ENCODE measurements around the gene COMMD2.
A peak's percentile ranks its signal among the peaks of the same experiment; 100 is the strongest.

The COMMD2 gene

DNA sequence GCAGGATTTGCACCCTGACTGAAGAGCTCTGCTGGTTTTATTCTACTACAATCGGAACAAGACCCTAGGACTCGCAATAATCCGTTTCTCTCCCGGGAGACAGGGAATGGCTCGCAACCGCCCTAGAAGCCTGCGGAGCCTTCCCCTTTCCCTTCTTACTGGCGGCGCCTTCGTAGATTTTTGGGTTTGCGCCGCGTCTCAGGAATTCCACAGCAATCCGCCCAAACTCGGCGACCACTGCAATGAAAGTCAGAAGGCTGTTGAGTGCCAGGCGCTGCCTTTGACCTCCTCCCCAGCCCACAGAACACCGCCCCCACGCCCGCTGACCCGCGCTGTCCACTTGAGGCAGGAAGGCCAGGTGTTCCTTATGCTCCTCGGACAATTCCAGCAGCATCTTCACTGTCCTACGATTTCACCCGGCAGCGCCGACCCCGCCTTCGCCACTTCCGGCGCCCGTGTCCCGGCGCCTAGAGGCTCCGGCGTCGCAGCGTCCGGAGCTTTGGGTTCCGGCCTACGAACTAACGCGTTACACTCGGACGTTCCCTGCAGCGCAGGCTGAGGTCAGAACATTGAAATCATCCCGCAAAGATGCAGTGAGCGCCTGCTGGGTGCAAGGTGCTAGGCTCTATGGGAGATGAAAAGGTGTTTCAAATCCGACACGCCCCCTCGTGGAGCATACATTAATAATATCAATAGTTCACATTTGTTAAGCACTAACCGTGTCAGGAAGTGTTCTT, at the start of gene COMMD2:
TSS of gene COMMD2 (minus strand) at position 439 of the 737 bp plus-strand sequence. CDS start at position 394, 45 bp downstream.
- peak; percentile 85 for DNase-seq

DNA sequence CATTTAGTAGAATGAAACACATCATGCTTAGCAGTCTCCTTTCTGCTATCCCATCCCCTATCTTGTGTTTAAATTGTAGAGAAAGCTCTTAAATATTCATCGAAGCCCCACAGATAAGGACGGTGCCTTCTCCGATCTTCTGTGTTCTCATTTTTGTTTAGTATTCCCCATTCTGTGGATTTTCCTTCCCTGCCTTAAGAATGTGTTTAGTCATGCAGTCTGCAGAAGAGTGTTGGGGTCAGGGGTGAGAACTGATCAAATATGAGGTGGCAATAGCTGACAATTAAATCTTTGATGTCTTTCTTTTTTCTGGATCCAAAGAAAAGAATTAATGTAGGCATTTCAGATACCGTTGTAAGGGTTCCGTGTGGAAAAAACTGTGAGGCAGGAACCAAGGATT, 49.4 kb upstream of the COMMD2 start:
- DNase-seq, result no peak

DNA sequence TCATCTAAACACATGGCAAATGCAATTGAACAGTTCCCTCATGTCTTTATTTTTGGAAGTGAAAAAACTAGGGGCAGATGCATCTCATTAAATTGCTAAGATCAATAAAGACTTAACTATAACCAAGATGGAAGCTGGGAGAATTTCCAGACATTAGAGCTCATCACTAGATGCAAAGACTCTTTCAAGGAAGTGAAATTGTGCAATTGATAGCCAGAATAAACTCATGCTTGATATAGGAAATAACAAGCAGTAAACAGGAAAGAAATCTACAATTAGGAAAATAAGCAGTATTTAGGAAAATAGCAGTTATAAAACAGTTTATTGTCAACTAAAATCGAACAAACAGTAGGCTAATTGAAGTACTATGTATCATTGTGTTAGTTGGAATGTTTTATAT, 48.9 kb upstream of the COMMD2 start:
- DNase-seq, result no peak

DNA sequence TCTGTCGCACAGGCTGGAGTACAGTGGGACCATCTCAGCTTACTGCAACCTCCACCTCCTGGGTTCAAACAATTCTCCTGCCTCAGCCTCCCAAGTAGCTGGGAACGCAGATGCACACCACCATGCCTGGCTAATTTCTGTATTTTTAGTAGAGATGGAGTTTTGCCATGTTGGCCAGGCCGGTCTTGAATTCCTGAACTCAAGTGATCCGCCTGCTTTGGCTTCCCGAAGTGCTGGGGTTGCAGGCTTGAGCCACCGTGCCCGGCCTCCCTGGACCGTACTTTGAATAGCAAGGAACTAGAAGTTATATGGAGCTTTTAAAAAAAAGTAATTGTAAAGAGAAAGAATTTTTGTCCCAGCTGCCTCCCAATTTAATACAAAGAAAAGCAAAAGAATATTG, 48.4 kb upstream of the COMMD2 start:
- no peak for DNase-seq

DNA sequence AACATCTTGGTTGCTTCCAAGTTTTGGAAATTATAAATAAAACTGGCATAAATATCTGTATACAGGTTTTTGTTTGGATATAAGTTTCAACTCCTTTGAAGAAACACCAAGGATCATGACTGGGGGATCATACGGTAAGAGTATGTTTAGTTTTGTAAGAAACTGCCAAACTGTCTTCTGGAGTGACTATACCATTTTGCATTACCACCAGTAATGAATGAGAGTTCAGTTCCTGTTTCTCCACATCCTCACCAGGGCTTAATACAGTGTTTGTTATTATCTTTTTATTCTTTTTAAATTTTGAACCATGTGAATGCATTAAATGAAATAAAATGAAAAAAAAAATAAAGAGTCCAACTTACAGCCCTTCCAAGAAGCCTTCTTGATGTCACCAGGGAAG, 43.7 kb upstream of the COMMD2 start:
- DNase-seq, result no peak

DNA sequence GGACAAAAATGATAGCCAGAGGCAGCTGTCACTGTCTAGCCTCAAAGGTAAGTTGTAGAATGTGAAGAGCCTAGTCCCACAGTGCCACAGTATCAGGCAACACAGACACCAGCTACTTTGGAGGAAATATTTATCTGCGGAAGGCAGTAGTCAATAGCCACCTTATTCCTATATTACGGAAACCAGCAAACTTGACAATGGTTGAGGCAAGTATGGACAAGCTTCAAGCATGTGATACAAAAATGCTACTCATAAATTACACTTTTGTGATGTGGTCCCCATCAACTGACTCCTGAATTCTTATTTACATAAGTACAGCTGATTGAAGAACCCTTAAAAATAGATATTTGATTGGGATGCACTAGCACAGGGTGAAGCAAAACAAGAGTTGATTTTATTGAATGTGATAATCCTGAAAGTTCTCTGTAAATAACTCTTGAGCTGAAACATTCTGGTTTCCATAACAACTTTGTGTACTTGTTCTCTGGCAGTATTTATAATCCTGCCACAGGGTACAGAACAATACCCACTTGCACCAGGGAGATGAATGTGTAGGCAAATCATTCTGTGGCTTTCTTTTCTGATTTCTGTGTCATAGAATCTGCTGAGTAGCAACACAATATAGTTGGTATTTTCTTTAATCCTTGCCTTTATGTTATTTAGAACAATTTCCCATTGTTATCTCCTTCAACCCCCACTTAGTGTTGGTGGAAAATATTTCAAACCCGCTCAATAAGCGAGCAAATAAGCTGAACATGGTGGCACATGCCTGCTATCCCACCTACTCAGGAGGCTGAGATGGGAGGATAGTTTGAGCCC, 40.4 kb upstream of the COMMD2 start, which contains the start of gene ANKUB1:
TSS of gene ANKUB1 (minus strand) at position 103 of the 819 bp plus-strand sequence. CDS start 188 bp downstream, outside the sequence.
- DNase-seq, result no peak

DNA sequence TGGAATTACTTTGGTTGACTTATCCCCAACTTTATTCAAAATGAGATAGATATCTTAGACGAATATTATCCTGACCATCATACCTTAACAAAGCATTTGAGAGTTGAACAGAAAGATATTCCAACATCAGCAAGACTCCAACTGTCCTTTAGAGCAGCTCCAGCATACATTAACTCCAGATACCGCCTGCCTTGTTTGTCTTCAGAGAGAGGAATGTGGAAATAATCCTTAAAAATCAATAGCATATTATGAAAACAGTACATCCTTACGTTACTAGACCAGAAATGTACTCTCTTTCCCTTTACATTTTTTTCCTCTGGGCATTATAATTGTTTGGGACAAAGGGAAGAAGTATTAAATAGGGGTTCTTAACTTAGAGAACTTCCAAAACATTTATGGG, 38.4 kb upstream of the COMMD2 start:
- DNase-seq, result no peak

DNA sequence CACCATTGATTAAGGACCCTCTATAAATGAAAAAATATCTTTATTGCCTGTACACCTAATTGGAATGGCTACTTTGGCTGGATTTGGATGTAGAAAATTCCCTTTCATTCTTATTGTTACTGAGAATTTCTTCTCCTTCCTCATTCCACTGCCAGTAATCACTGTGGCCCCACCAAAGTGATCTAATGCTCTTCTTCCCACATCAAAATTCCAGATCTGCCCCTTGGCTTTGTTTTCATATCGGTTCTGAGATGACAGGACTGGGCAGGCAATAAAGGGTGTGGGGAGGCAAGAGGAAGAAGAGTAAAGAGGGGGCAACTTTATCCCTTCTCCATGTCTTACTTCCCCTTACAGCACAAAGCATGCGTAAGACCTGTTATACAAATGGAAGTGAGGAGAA, 38.0 kb upstream of the COMMD2 start:
- DNase-seq, result peak; percentile 24

DNA sequence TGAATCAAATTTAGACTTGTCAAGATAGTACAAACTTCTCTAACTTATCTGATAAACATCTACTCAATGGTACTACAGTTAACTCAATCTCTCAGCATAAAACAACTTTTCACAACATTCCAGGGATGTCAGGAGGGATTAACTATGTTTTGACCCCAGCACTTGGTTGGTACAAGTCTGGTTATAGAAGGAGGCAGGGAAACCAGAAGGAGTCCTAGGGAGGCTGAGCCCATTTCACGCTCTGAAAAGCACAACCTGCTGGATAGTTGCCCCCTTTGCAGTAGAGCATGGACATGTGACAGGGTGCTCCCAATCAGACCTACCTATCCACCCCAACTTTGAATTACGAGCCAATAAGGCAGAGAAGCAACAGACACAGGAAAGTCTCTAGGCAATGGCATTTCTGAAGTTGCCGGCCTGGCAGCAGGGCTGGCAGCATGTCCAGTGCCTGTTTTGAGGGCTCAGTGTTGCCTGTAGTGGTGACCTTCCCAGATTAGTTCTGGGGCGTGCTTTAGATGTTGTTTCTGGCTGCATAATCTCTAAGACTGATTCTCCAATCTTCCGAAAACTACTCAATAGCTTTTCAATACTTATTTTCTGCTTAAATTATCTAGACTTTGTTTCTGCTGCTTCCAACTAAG, 31.9 kb upstream of the COMMD2 start:
- DNase-seq, result peak; percentile 70

DNA sequence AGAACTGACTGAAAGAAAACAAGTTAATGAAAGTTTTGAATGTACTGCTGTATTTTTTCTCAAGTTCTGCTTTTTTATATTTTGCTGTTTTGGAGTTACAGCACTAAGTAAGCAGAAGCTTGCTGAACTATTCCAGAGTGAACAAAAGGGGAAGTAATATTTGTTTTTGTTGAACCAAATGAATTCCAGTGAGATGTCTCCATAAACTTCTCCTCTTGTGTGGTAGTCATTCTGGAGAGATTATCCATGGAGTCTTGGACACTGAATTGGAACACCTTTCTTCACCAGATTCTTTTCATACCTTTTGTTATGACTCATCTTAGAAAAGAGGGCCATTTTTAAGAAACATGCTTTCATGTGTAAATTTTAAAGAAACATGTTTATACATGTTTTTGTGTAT, 31.3 kb upstream of the COMMD2 start:
- peak; percentile 85 for DNase-seq

DNA sequence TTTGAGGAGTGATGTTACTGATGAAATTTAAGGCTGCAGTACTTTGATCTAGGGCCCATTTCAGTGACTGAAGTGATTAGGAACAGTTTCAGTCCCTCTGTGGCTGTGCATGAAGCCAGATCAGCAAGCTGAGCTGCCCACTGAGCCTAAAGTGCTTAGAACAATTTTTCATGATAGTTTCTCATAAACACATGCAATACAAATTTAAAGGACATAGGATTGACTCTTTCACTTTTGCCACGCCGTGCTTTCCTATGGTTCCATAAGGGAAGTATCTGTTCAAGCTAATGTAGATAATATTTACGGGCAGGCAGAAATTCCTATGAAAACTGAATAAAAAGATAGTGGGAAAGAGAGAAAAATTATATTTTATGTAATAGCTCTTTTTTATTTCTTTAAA, 29.5 kb upstream of the COMMD2 start:
- no peak for DNase-seq

DNA sequence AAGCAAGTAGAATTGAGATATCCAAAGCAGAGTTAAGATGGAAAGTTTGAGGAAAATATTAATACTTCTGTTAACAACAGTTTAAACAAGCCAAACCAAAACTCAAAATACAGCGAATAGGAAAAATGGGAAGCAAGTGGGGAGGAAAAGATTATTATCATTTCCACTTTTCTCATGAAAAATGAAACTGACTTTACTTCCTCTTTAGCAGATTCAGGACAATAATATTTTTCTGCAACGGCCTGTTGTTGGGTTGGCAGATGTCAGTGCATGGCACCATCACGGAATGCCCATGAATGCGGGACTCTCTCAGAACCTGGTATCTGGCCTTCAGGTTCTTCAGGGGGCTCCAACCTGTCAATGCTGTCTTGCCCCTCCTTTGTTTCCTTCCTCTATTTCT, 28.9 kb upstream of the COMMD2 start:
- no peak for DNase-seq

DNA sequence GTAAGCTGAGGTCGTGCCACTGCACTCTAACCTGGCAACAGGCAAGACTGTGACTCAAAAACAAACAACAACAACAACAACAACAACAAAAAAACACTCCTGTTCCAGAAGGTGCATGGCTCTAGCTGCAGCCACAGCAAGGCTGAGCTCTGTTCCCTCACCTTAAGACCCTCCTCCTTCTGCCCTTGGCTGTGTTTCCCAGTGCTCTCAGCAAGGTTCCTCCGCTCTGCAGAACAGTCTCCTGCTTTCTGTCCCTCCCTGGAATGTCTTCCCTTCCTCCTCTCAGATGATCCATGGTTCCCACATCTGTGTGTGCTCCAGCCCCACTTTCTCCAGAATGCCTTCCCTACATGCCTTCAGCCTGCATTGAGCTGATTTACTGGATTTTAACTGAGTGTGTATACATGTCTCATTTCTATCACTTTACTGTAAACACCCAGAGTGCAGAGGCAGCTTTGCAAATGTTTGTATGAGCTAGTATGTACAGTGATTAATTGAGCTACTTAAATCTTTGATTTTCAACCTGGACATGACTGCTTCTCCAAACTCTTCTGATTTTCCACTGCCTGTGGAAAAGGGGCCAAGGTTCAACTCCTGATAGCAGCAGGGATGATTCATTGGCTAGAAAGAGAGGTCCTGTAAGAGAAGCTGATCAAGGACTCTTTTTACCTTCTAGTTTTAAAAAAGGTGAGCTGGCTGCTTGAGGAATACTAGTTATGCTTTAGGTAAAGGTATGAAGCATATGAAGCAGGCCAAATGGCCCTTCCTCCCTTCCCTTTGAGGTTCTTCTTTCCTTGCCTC, 25.3 kb upstream of the COMMD2 start:
- DNase-seq, result no peak

DNA sequence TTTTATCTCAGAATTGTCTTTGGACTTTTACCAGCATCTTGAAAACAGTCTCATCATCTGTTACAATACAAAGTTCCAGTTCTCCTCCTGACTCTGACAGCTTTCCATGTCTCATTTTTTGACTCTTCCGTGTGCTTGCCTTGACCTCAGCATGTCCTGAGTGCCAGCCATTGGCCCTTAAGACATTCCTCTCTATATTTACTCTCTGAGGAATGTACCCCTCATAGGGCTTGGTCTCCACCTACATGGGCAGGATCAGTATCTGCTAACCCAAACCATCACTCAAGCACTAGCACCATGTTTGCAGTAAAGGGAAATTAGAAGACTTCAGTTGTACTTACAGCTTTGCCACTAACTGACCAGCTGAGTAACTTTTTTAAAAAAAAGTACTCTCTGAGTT, 23.9 kb upstream of the COMMD2 start:
- DNase-seq, result no peak

DNA sequence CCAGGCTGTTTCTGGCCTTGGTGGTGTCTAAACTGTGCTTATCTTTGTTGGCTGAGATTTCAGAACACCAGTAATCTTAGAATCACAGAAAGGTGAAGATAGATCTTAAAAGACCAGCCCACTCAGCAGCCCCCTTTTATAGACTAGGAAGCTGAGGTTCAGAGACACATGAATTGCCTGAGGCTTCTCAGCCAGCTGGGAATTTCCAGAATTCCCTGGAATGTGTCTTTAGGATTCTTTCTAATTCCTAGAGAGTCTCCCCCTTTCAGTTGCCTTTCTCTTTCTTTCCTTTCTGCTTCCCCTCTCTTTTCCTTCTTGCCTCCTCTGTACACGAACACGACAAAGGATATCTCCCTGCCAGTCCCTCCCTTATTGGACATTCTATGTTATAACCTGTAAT, 20.6 kb upstream of the COMMD2 start:
- DNase-seq, result no peak

DNA sequence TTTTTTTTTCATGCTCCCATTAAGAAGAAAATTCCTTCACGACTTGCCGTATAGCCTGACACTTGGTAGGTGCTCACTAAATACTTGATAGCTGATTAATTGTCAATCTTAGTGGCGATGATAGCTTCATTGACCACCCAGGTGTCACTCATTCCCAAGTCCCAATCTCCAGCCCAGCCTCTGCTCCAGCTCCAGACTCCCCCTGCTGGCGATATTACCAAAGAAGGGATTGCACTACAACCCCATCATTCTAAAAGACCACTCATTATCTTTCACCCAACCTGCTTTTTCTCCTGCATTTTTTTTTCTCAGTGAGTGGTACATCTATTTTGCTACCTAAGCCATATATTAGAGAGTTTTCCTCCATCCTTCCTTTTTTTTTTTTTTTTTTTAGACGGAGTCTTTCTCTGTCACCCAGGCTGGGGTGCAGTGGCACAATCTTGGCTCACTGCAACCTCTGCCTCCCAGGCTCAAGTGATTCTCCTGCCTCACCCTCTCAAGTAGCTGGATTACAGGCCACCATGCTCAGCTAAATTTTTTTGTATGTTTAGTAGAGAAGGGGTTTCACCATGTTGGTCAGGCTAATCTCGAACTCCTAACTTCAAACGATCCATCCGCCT, 19.5 kb upstream of the COMMD2 start:
- DNase-seq, result peak; percentile 23

DNA sequence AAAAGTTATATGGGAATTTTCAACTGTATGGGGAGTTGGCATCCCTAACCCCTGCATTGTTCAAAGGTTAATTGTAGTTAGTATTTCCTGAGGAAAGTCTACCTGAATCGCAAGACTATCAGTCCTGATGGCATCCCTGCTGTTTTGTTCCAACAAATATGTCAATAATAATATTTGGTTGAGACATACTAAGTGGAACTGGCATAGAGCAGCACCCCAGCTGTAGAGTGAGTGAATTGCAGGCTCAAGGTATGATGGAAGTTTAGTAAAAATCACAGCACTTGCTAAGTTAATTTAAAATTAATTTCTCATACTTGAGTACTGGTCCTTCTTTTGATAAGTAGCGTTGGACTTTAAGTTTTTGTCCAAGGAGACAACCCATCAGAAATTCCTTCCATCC, 18.0 kb upstream of the COMMD2 start:
- no peak for DNase-seq

DNA sequence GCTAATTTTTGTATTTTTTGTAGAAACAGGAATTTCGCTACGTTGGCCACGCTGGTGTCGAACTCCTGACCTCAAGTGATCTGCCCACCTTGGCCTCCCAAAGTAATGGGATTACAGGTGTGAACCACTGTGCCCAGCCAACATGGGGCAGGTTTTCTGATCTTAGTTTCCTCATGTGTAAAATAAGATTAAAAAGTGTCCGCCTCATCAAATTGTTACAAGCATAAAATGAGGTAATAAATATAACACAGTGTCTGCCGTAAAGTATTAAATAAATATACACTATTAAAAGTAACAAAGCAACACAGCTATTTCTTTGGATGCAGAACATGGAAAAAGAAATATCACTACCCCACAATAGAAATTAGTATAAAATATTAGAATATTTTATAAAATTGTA, 16.4 kb upstream of the COMMD2 start:
- no peak for DNase-seq

DNA sequence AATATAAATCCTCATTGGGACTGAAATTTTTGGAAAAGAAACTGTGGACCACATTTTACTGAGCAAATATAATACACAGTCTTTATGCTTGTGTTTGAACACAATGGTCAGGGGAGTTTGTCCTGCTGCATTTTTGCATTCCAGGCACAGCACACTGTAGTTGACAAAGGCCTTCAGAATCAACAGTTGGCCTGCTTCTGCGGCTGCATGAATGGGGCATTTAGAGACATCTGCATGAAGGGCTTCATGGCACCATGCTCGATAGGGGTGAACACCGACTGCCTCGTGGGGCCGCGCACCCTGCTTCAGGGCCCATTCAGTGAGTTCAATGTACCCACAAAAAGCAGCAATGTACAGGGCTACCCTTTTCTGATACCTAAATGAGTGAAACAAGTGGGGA, 15.4 kb upstream of the COMMD2 start:
- no peak for DNase-seq

DNA sequence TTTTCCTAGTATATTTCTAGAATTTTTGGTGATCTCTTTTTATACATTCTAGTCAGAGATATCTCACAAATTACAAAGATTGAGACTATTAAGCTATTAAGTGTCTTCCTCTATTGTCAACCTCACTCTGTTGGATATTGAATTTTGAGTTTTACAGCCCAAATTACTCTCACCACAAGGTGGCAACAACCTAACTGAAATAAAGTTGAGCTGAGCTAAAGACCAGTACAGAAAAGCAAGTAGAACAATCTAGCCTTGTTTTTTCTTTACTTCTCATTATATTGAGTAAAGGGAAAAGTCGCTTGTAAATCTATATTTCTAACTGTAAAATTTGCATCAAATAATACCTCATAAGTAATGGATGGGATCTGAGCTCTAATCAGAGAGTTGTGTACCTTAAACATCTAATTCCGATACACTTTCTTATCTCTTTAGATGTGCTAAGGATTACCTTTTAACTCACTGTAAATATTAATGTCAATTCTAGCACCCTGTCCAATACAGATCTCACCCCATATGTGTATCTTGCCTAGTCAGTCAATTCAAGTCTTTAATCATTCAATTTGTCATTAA, 13.6 kb upstream of the COMMD2 start:
- peak; percentile 35 for DNase-seq

DNA sequence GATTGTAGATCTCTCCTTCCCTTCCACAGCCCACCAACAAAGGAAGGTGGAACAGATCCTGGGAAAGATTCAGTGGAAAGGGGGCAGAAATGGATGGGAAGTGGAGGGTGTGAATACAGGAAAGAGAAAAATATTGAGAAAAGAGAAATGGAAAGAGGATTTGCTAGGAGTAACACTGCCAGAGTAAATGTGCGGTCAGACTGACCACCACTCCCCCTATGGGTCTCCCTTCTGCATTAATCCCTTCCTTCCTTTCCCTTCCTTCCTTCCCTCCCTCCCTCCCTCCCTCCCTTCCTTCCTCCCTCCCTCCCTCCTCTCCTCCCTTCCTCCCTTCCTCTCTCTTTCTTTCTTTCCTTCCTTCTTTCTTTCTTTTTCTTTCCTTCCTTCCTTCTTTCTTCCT, 12.0 kb upstream of the COMMD2 start:
- DNase-seq, result no peak

DNA sequence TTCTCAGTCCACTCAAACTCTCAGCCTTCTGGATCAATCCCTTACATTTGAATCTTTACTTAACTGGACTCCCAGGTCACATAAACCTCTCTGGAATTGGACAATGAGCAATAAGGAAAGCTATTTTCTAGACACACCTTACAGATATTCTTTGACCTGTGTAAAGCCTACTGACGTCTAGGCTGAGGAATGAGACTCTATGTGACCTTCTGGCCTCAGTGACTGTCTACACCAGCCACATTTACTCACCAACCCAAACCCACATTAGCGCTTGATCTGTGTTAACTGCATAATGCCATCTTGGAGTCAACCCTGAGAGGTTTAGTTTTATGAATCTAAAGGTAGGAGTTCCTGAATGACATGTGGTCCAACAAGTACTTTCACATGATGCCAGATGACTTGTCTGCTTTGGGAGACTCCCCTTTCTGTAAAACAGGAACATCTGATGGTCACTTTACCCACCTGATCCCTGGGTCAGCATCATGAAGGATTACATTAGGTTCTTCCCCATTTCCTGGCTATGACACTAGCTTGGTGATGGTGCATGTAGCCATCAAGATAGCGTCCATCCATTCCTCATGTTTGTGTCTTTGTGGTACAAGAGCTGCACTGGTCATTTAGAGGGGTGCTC, 11.4 kb upstream of the COMMD2 start:
- DNase-seq, result no peak

Data from fibroblast of skin of right quadriceps (primary cell).